ENCODE results near the gene MYO3B. TPM values are rescaled to one million over a fixed set of nuclear protein-coding genes. Genes with fewer than 3 reads are reported as not detected.

MYO3B gene
- total RNA-seq, 4 donors from 2014 or later: 0.48 TPM; not detected in 3

- in situ Hi-C loops (cut with MboI; ENCODE audit: low pct_ligation_motif_present in 1 of 4, low pct_unique_long_range_greater_than_20kb in 1 of 4, low sequenced_read_pairs in 3 of 4) (no loop called here), intact Hi-C loops (cut with DNase I; ENCODE audit: low total_unique reads) (no loop called here)
- TF ChIP-seq POLR2A (IDR thresholded peaks at IDR 0.05): no peak
- TF ChIP-seq EP300 (IDR thresholded peaks at IDR 0.05; ENCODE audit: low read depth): no peak
- TF ChIP-seq, protein P1, sequence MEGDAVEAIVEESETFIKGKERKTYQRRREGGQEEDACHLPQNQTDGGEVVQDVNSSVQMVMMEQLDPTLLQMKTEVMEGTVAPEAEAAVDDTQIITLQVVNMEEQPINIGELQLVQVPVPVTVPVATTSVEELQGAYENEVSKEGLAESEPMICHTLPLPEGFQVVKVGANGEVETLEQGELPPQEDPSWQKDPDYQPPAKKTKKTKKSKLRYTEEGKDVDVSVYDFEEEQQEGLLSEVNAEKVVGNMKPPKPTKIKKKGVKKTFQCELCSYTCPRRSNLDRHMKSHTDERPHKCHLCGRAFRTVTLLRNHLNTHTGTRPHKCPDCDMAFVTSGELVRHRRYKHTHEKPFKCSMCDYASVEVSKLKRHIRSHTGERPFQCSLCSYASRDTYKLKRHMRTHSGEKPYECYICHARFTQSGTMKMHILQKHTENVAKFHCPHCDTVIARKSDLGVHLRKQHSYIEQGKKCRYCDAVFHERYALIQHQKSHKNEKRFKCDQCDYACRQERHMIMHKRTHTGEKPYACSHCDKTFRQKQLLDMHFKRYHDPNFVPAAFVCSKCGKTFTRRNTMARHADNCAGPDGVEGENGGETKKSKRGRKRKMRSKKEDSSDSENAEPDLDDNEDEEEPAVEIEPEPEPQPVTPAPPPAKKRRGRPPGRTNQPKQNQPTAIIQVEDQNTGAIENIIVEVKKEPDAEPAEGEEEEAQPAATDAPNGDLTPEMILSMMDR (IDR thresholded peaks at IDR 0.05): no peak
- TF ChIP-seq POLR2AphosphoS5 (IDR thresholded peaks at IDR 0.05): no peak
- H3K27ac ChIP-seq: no peak overlapping the region
- no peaks in the 10 kb centered on the region for H3K36me3 ChIP-seq
- DNase-seq: no peak
- peaks cover 6 to 8% of the 10 kb centered on the region in 2 donors for H3K9me3 ChIP-seq
- no peak overlapping the region for H3K4me3 ChIP-seq
- 72 to 79% methylated on average over 4 of the region's 4 CpGs for WGBS, 2 donors (ENCODE audit: low coverage in 1 of 2)
- no peaks in the 10 kb centered on the region for H3K4me1 ChIP-seq
- H3K27me3 ChIP-seq: no peaks in the 10 kb centered on the region
These were observed 375.8 kb downstream of the MYO3B start for GRCh38 chr2:170553748-170554147.

GRCh38 chr2:170554278-170554955, 376.5 kb downstream of the MYO3B start:
- in situ Hi-C loops (cut with MboI; ENCODE audit: low pct_ligation_motif_present in 1 of 4, low pct_unique_long_range_greater_than_20kb in 1 of 4, low sequenced_read_pairs in 3 of 4): no loop called here
- H3K27ac ChIP-seq: no peak overlapping the region

DNA sequence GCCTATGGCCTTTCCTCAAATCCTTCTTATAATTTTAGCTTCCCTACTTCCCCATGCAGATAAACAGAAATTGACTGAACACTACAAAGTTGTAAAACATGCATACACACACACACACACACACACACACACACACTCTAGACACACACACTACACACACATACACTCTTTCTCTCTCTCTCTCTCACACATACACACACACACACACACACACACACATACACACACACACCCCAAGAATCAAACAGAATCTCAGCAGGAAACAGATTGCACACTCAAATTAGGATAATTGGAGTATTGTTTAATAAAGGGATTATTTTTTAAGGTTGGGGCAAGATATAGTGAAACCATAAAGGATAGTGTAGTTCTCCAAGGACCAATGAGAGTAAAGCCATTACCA, 385.0 kb downstream of the MYO3B start:
- no peaks in the 10 kb centered on the region for H3K36me3 ChIP-seq
- no peaks in the 10 kb centered on the region for H3K27me3 ChIP-seq
- H3K27ac ChIP-seq: no peak overlapping the region
- in situ Hi-C loops (cut with MboI; ENCODE audit: low pct_ligation_motif_present in 1 of 4, low pct_unique_long_range_greater_than_20kb in 1 of 4, low sequenced_read_pairs in 3 of 4): no loop called here
- H3K4me1 ChIP-seq: no peaks in the 10 kb centered on the region
- no peak overlapping the region for H3K4me3 ChIP-seq
- H3K9me3 ChIP-seq: no peaks in the 10 kb centered on the region
- no peak for DNase-seq
- TF ChIP-seq POLR2AphosphoS5 (IDR thresholded peaks at IDR 0.05) (no peak), POLR2A (IDR thresholded peaks at IDR 0.05) (no peak), EP300 (IDR thresholded peaks at IDR 0.05; ENCODE audit: low read depth) (no peak)
- TF ChIP-seq, protein P1 (IDR thresholded peaks at IDR 0.05): no peak
- intact Hi-C loops (cut with DNase I; ENCODE audit: low total_unique reads): no loop called here

More at GRCh38 chr2:170554278-170554955, 376.5 kb downstream of the MYO3B start:
- Histone ChIP-seq H3K4me3 (no peak overlapping the region), H3K9me3 (peaks cover 6 to 8% of the 10 kb centered on the region in 2 donors), H3K4me1 (no peaks in the 10 kb centered on the region), H3K27me3 (no peaks in the 10 kb centered on the region), H3K36me3 (no peaks in the 10 kb centered on the region)
- 63 to 89% methylated on average over 3 to 7 of the region's 7 CpGs for WGBS, 2 donors (ENCODE audit: low coverage in 1 of 2)
- peak; percentile 16 for DNase-seq
- intact Hi-C loops (cut with DNase I; ENCODE audit: low total_unique reads): no loop called here
- no peak for TF ChIP-seq POLR2AphosphoS5 (IDR thresholded peaks at IDR 0.05)
- TF ChIP-seq EP300 (IDR thresholded peaks at IDR 0.05; ENCODE audit: low read depth): no peak
- TF ChIP-seq, protein P1 (IDR thresholded peaks at IDR 0.05): no peak
- no peak for TF ChIP-seq POLR2A (IDR thresholded peaks at IDR 0.05)

DNA sequence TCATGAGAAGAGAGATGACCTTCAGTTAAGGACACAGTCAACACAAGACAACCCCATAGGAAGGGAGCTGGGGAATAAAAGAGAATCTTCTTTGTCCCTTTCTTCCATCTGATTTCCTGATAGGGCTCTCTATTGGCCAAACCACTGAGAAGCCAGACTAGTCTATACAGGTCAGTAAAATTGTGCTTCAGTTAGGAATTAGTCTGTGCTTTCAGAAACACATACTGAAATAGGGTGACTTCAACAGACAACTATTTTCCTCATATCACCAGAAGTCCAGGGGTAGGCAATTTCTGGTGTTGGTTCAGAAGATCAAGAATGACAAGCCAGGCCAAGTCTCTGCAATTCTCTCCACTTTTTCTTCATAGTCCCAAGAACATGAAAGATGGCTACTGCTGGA, 385.5 kb downstream of the MYO3B start:
- TF ChIP-seq POLR2A (IDR thresholded peaks at IDR 0.05) (no peak), EP300 (IDR thresholded peaks at IDR 0.05; ENCODE audit: low read depth) (no peak), POLR2AphosphoS5 (IDR thresholded peaks at IDR 0.05) (no peak)
- TF ChIP-seq, protein P1 (IDR thresholded peaks at IDR 0.05): no peak
- intact Hi-C loops (cut with DNase I; ENCODE audit: low total_unique reads): no loop called here
- no peak overlapping the region for H3K27ac ChIP-seq
- H3K9me3 ChIP-seq: no peaks in the 10 kb centered on the region
- H3K4me1 ChIP-seq: no peaks in the 10 kb centered on the region
- H3K4me3 ChIP-seq: no peak overlapping the region
- H3K27me3 ChIP-seq: no peaks in the 10 kb centered on the region
- DNase-seq: no peak
- no peaks in the 10 kb centered on the region for H3K36me3 ChIP-seq
- in situ Hi-C loops (cut with MboI; ENCODE audit: low pct_ligation_motif_present in 1 of 4, low pct_unique_long_range_greater_than_20kb in 1 of 4, low sequenced_read_pairs in 3 of 4): no loop called here
